Measurements from ENCODE around the gene CMTM7.

CMTM7 gene

DNA sequence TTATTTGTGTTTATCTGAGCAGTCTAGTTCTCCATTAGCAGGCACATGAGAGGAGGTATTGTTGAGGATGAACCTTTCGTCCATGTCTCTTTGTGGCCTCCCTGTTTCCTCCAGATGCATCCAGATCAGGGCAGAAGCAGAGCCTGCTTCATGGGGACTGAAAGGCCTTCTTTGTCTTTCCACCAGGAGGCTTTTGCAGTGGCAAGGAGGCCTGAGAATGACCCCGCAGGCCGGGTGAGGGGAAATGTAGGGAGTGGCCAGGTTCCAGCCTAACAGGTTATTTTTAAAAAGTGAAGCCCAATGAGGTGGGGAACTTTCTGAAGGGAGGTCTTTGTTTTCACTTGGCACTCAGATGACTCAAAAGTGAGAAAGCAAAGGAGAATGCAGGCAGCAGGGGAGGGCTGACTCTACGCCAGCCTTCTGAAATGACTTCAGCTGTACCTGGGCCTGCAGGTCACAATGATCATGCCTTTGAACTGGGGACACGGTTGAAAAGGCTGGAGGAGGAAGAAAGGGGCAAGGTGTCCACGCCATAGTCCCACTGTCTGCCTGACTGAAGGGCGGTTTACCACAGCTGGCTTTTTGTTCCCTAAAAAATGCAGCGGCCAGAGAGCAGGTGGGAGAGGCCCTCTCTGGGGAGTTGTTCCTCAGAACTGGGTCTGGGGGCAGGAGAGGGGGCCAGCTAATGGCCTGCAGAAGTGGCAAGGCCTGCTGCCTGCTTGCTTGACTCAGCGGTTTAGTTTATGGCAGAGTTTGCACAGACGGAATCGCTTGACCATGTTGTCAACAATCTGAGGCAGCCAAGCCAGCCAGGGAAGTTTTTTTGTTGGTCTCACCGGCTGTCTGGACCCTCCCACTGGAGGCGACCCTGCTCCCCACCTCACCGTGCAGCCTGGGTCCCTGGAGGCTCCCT lies 28.7 kb downstream of the CMTM7 start (continued):
- no peak for TF ChIP-seq ZSCAN30 (tag by site-specific recombination; IDR thresholded peaks at IDR 0.05)
- no peak for TF ChIP-seq ZNF138 (tag by site-specific recombination; IDR thresholded peaks at IDR 0.05; ENCODE audit: borderline replicate concordance)
- TF ChIP-seq, protein P1, sequence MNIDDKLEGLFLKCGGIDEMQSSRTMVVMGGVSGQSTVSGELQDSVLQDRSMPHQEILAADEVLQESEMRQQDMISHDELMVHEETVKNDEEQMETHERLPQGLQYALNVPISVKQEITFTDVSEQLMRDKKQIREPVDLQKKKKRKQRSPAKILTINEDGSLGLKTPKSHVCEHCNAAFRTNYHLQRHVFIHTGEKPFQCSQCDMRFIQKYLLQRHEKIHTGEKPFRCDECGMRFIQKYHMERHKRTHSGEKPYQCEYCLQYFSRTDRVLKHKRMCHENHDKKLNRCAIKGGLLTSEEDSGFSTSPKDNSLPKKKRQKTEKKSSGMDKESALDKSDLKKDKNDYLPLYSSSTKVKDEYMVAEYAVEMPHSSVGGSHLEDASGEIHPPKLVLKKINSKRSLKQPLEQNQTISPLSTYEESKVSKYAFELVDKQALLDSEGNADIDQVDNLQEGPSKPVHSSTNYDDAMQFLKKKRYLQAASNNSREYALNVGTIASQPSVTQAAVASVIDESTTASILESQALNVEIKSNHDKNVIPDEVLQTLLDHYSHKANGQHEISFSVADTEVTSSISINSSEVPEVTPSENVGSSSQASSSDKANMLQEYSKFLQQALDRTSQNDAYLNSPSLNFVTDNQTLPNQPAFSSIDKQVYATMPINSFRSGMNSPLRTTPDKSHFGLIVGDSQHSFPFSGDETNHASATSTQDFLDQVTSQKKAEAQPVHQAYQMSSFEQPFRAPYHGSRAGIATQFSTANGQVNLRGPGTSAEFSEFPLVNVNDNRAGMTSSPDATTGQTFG (tag by site-specific recombination; IDR thresholded peaks at IDR 0.05; ENCODE audit: borderline replicate concordance) = no peak

DNA sequence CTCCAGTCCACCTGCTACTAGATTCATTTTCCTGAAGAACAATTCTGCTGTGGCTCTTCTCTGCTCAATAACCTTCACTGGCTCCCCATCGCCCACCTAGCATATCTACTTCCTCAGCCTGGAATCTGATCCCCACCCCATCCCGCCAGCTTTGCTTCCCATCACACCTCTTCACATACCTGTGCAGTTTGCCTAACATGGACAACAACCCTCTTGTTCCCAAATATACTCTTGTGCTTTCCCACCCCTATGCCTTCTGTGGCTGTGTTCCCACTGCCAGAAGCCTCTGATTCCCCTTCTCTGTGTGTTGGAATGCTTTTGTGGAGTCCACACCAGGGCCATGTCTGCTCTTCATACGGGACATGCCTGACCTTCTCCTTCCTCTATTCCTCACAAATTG lies 29.5 kb downstream of the CMTM7 start:
- CTCF ChIA-PET = interaction anchor here (0.9 kb wide), 1 partner anchor 46 kb away, joined by 3 read pairs; no protein-coding TSS in a partner anchor
- H3K36me3 ChIP-seq (ENCODE audit: control insufficient read depth in 2 of 2, insufficient read depth in 1 of 2, low read length in 2 of 2) = no peaks in the 10 kb centered on the region
- no peaks in the 10 kb centered on the region; the same call in 1 of the 2 replicates for H3K4me1 ChIP-seq (ENCODE audit: control insufficient read depth, insufficient read depth, low read length)
- H3K27ac ChIP-seq (ENCODE audit: extremely low read depth, low read depth, low read length) = no peak overlapping the region
- TF ChIP-seq ZNF600 (tag by site-specific recombination; IDR thresholded peaks at IDR 0.05) (0 out of 2 replicates have a peak, but pooled peaks have one; percentile 19), KLF10 (tag by site-specific recombination; IDR thresholded peaks at IDR 0.05) (no peak), ZNF16 (tag by site-specific recombination; IDR thresholded peaks at IDR 0.05; ENCODE audit: low read depth) (peak; percentile 80)
- POLR2A ChIA-PET = no interaction called here
- H3K9me3 ChIP-seq (ENCODE audit: control insufficient read depth, insufficient read depth, low read depth, low read length) = no peaks in the 10 kb centered on the region
- no peak overlapping the region for H3K4me3 ChIP-seq (ENCODE audit: low read depth, low read length)

DNA sequence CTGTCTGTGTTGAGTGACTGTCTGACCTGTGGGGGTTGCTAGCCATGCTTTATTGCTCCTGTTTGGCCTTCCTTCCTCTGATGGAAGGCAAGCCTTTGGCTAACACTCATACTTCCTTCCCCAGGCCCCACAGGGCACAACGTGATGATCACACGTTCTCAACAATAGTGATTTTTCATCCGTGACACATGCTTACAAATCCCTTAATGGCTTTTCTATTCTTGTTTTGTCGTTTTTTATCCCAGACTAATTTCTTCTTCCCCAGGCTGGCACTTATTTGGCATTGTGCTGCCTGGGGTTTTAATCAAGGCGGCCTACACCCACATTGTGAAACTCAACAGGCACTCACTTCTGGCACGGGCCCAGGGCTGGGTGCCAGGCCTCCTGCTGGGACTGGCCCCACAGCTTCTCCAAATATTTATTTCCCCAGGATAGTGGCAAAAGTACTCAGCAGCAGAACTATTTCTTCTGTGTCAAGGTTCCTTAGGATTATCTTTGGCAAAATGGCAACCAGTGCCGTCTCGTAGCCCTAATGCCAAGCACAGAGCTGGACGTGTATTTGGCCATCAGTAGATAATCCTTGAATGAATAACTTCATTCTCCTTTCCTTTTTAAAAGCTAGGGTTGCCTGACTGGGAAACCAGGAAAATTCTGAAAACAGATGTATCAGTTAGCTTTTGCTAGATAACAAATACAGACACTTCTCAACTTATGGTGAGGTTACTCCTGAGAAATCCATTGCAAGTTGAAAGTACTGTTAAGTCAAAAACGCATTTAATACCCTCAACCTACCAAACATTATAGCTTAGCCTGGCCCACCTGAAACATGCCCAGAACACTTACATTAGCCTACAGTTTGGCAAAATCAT lies 30.6 kb downstream of the CMTM7 start:
- no peaks in the 10 kb centered on the region; the same call in 1 of the 2 replicates for H3K4me1 ChIP-seq (ENCODE audit: control insufficient read depth, insufficient read depth, low read length)
- no peak overlapping the region for H3K4me3 ChIP-seq (ENCODE audit: low read depth, low read length)
- H3K36me3 ChIP-seq (ENCODE audit: control insufficient read depth in 2 of 2, insufficient read depth in 1 of 2, low read length in 2 of 2) = no peaks in the 10 kb centered on the region
- ChIA-PET POLR2A (interaction anchor here (1.2 kb wide), 1 partner anchor 263 kb away, joined by 3 read pairs; the partner anchor contains the start of gene CNOT10), CTCF (interaction anchor here (0.6 to 1.5 kb wide), 5 partner anchors 42 to 246 kb away, joined by 3 read pairs; no protein-coding TSS in a partner anchor)
- no peaks in the 10 kb centered on the region for H3K9me3 ChIP-seq (ENCODE audit: control insufficient read depth, insufficient read depth, low read depth, low read length)
- H3K27ac ChIP-seq (ENCODE audit: extremely low read depth, low read depth, low read length) = no peak overlapping the region; the same call in 1 of the 2 replicates
- TF ChIP-seq ZBTB8A (tag by site-specific recombination; IDR thresholded peaks at IDR 0.05) = peak; percentile 90
- peak; percentile 70 for TF ChIP-seq ZEB2 (tag by site-specific recombination; IDR thresholded peaks at IDR 0.05)
- TF ChIP-seq ZNF221 (tag by site-specific recombination; IDR thresholded peaks at IDR 0.05; ENCODE audit: borderline replicate concordance) = no peak
- peak; percentile 72 for TF ChIP-seq OSR2 (tag by site-specific recombination; IDR thresholded peaks at IDR 0.05)
- peak; percentile 47 for TF ChIP-seq ZNF629 (tag by site-specific recombination; IDR thresholded peaks at IDR 0.05)
- TF ChIP-seq GLIS1 (tag by site-specific recombination; IDR thresholded peaks at IDR 0.05) = peak; percentile 95
- no peak for TF ChIP-seq HOXD13 (CRISPR knock-in tag; IDR thresholded peaks at IDR 0.05; ENCODE audit: borderline replicate concordance)
- peak; percentile 95 for TF ChIP-seq PRDM6 (tag by site-specific recombination; IDR thresholded peaks at IDR 0.05)
- 0 out of 2 replicates have a peak, but pooled peaks have one; percentile 32 for TF ChIP-seq KLF8 (tag by site-specific recombination; IDR thresholded peaks at IDR 0.05)
- TF ChIP-seq, protein P2, sequence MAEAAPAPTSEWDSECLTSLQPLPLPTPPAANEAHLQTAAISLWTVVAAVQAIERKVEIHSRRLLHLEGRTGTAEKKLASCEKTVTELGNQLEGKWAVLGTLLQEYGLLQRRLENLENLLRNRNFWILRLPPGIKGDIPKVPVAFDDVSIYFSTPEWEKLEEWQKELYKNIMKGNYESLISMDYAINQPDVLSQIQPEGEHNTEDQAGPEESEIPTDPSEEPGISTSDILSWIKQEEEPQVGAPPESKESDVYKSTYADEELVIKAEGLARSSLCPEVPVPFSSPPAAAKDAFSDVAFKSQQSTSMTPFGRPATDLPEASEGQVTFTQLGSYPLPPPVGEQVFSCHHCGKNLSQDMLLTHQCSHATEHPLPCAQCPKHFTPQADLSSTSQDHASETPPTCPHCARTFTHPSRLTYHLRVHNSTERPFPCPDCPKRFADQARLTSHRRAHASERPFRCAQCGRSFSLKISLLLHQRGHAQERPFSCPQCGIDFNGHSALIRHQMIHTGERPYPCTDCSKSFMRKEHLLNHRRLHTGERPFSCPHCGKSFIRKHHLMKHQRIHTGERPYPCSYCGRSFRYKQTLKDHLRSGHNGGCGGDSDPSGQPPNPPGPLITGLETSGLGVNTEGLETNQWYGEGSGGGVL (tag by site-specific recombination; IDR thresholded peaks at IDR 0.05) = peak; percentile 16; the same call in 1 of the 2 replicates
- 0 out of 2 replicates have a peak, but pooled peaks have one; percentile 35 for TF ChIP-seq ZBTB20 (tag by site-specific recombination; IDR thresholded peaks at IDR 0.05)
- peak; percentile 83 for TF ChIP-seq SP7 (tag by site-specific recombination; IDR thresholded peaks at IDR 0.05)
- peak; percentile 75; the same call in 1 of the 2 replicates for TF ChIP-seq ZNF394 (tag by site-specific recombination; IDR thresholded peaks at IDR 0.05; ENCODE audit: borderline replicate concordance)
- TF ChIP-seq ZNF366 (tag by site-specific recombination; conservative IDR thresholded peaks at IDR 0.05) = peak; percentile 48
- peak; percentile 90 for TF ChIP-seq ZFP69B (tag by site-specific recombination; IDR thresholded peaks at IDR 0.05)
- no peak for TF ChIP-seq KLF9 (tag by site-specific recombination; IDR thresholded peaks at IDR 0.05; ENCODE audit: low read depth)
- peak; percentile 33; the same call in 1 of the 2 replicates for TF ChIP-seq ZBTB48 (tag by site-specific recombination; IDR thresholded peaks at IDR 0.05)
- peak; percentile 15; the same call in 1 of the 2 replicates for TF ChIP-seq KLF16 (tag by site-specific recombination; IDR thresholded peaks at IDR 0.05)
- TF ChIP-seq ZNF76 (tag by site-specific recombination; IDR thresholded peaks at IDR 0.05; ENCODE audit: borderline replicate concordance, low read depth) = no peak

Data from HEK293 (cell line).